Fibroblast of skin of left biceps (primary cell): ENCODE results near the gene NHS.
A peak's percentile ranks its signal among the peaks of the same experiment; 100 is the strongest.
"Not testable (repeated sequence)": the region's sequence is repeated elsewhere in the genome, so short reads cannot be mapped to it uniquely, and the experiment has no call there.

Source experiments
- DNase-seq, 2 experiments: peaks; one replicate each; pipeline ENCODE4 v3.0.0-alpha.2; 2013; ENCODE audit warnings: low read depth in 2 of 2

Gene NHS

GRCh38 chrX:17496407-17496806, 121.4 kb downstream of the NHS start:
- DNase-seq = no peak

GRCh38 chrX:17497193-17497592, 122.2 kb downstream of the NHS start:
- no peak for DNase-seq

GRCh38 chrX:17499512-17499911, 124.5 kb downstream of the NHS start:
- no peak for DNase-seq

- DNase-seq = no peak
These were observed 125.2 kb downstream of the NHS start for GRCh38 chrX:17500145-17500579.

- no peak for DNase-seq
These were observed 126.7 kb downstream of the NHS start for GRCh38 chrX:17501746-17502145.

GRCh38 chrX:17506352-17506751, 131.4 kb downstream of the NHS start:
- DNase-seq = not testable (repeated sequence)

- DNase-seq = no peak
These were observed 136.6 kb downstream of the NHS start for GRCh38 chrX:17511556-17511955.

GRCh38 chrX:17519358-17519757, 144.4 kb downstream of the NHS start:
- no peak for DNase-seq

GRCh38 chrX:17520016-17520615, 145.1 kb downstream of the NHS start:
- peak; percentile 40 to 41 for DNase-seq

- DNase-seq = no peak
These were observed 147.1 kb downstream of the NHS start for GRCh38 chrX:17521871-17522693.

GRCh38 chrX:17525266-17525665, 150.3 kb downstream of the NHS start:
- DNase-seq = peak; percentile 24 to 27

- DNase-seq = peak; percentile 55 to 65
These were observed 151.0 kb downstream of the NHS start for GRCh38 chrX:17525762-17526555.

GRCh38 chrX:17527135-17527701, 152.2 kb downstream of the NHS start:
- no peak for DNase-seq

- DNase-seq = no peak
These were observed 152.9 kb downstream of the NHS start for GRCh38 chrX:17527922-17528321.

GRCh38 chrX:17529151-17529745, 154.2 kb downstream of the NHS start:
- DNase-seq = no peak

GRCh38 chrX:17531500-17531899, 156.5 kb downstream of the NHS start:
- no peak for DNase-seq

GRCh38 chrX:17535229-17535628, 160.2 kb downstream of the NHS start:
- DNase-seq = no peak

- DNase-seq = no peak
These were observed 162.8 kb downstream of the NHS start for GRCh38 chrX:17537723-17538243.

GRCh38 chrX:17542123-17542522, 167.1 kb downstream of the NHS start:
- no peak for DNase-seq

GRCh38 chrX:17544821-17545220, 169.8 kb downstream of the NHS start:
- no peak for DNase-seq

GRCh38 chrX:17546356-17546755, 171.4 kb downstream of the NHS start:
- DNase-seq = no peak

GRCh38 chrX:17547658-17548057, 172.7 kb downstream of the NHS start:
- no peak for DNase-seq
